GM12865 (cell line): ENCODE data around the gene RHOXF2.
"Not testable (repeated sequence)": the region's sequence is repeated elsewhere in the genome, so short reads cannot be mapped to it uniquely, and the experiment has no call there.

Experiments used
- DNase-seq: peaks from one replicate; pipeline ENCODE4 v3.0.0; 2010; ENCODE audit warnings: low read depth
- H3K4me3 ChIP-seq: 2 replicates; pipeline ENCODE4 v1.5.1; 2011; ENCODE audit warnings: mild to moderate bottlenecking, low read depth, low read length, control low read depth
- CTCF ChIP-seq: IDR thresholded peaks from 2 replicates; pipeline ENCODE4 v1.5.1; 2011; ENCODE audit warnings: low read length, control low read depth, low read depth, inconsistent platforms; ENCODE audit not compliant: insufficient read depth; ENCODE audit errors: missing control alignments

Gene RHOXF2

GRCh38 chrX:120136840-120137239, 21.6 kb upstream of the RHOXF2 start:
- no peak for DNase-seq
- H3K4me3 ChIP-seq: no peak overlapping the region
- TF ChIP-seq CTCF: no peak

- TF ChIP-seq CTCF: no peak
- no peak for DNase-seq
- no peak overlapping the region for H3K4me3 ChIP-seq
These were observed 21.0 kb upstream of the RHOXF2 start for GRCh38 chrX:120137439-120137838.

GRCh38 chrX:120140293-120140981, 18.0 kb upstream of the RHOXF2 start:
- no peak overlapping the region for H3K4me3 ChIP-seq
- TF ChIP-seq CTCF: no peak
- peak; percentile 13 for DNase-seq

- H3K4me3 ChIP-seq: no peak overlapping the region
- no peak for TF ChIP-seq CTCF
- DNase-seq: peak; percentile 9
These were observed 14.1 kb upstream of the RHOXF2 start for GRCh38 chrX:120144178-120144844.

- no peak overlapping the region for H3K4me3 ChIP-seq
- peak; percentile 5 for DNase-seq
- no peak for TF ChIP-seq CTCF
These were observed 13.0 kb upstream of the RHOXF2 start for GRCh38 chrX:120145295-120145925.

GRCh38 chrX:120146323-120146722, 12.1 kb upstream of the RHOXF2 start:
- DNase-seq: not testable (repeated sequence)

GRCh38 chrX:120147537-120147936, 10.9 kb upstream of the RHOXF2 start:
- H3K4me3 ChIP-seq: no peak overlapping the region
- no peak for TF ChIP-seq CTCF
- DNase-seq: no peak

More at GRCh38 chrX:120146323-120146722, 12.1 kb upstream of the RHOXF2 start:
- not testable (repeated sequence) for H3K4me3 ChIP-seq

GRCh38 chrX:120150109-120150744, 8.2 kb upstream of the RHOXF2 start:
- not testable (repeated sequence) for DNase-seq, H3K4me3 ChIP-seq

GRCh38 chrX:120159086-120159485, 673 bp downstream of the RHOXF2 start:
- DNase-seq, H3K4me3 ChIP-seq: not testable (repeated sequence)

- not testable (repeated sequence) for H3K4me3 ChIP-seq, DNase-seq
These were observed 34.8 kb downstream of the RHOXF2 start for GRCh38 chrX:120193254-120193653.
